HUDEP-2 (cell line): ENCODE results near the gene PNPLA5.

Experiments used
- DNase-seq, 76 experiments: peaks; one replicate each; lab custom pipeline; 2025; ENCODE audit not compliant: unreplicated experiment in 76 of 76; lab: John Stamatoyannopoulos, UW

The PNPLA5 gene

DNA sequence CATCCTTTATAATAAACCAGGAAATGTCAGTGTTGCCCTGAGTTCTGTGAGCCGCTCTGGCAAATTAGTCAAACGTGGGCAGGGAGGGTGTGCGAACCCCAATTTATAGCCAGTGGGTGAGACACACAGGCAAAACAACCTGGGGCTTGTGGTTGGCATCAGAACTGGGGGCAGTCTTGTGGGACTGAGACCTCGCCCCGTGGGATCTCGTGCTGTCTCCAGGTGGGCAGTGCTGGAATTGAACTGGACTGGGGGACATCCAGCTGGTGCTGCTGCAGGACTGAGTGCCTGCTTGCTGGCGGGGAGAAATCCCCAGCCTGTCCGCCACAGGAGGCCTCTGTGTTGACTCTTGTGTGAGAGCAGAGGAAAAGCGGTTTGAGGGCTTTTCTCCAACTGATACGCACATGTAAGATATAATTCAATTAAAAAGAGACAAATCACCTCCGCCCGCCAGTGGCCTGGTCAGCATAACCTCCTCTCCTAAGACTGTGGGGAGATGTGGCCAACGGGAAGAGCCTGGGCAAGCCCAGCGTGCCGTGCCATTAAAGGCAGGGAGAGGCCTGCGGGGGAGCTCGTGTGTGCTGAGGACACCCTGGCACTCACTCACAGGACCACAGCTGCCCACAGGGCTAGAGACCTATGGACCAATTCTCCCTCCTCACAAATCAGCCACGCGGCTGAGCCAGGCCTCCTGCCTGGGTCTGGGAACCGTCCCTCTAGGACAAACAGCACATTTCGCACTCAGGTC lies 47.9 kb downstream of the PNPLA5 start:
- no peak for DNase-seq

GRCh38 chr22:43841742-43842141 lies 50.1 kb downstream of the PNPLA5 start:
- DNase-seq, result no peak

- no peak for DNase-seq
Observed at GRCh38 chr22:43840851-43841250, 51.0 kb downstream of the PNPLA5 start.

DNA sequence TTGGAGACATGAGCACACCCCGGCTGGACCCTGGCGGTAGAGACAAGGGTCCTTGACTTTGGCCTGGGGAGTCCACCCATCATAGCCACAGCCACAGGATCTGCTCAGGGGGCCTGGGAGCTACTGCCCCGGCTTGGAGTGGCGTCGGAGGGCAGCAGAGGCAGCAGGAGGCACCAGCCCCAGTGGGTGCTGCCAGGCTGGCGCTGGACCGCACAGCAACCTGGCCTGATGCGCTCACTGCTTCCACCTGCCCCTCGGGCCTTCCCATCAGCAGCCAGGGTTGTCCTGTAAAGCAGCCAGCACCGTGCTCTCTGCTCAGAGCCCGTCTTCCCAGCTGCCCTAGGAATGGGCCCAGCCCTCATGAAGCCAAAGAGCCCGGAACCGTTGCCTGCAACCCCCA lies 51.4 kb downstream of the PNPLA5 start:
- no peak for DNase-seq

GRCh38 chr22:43839781-43840180 lies 52.0 kb downstream of the PNPLA5 start:
- DNase-seq, result no peak

- no peak for DNase-seq
Observed at GRCh38 chr22:43838571-43839307, 53.1 kb downstream of the PNPLA5 start.

DNA sequence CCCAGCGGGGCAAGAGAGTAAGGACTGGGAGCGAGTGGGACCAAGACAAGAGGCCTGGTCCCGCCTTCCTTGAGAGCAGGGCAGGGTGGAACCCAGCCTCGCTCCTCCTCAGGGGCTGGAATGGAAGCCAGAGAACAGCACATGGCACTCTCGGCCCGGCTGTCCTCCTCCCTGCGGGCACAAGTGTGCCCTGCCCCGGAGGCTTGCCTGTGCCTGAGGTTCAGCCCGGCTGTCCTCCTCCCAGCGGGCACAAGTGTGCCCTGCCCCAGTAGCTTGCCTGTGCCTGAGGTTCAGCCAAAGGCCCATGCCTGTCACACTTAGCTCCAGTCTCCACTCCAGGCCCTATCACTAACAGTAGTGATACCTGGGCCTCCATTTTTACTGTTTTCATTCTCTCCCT lies 53.7 kb downstream of the PNPLA5 start:
- DNase-seq, result no peak

DNA sequence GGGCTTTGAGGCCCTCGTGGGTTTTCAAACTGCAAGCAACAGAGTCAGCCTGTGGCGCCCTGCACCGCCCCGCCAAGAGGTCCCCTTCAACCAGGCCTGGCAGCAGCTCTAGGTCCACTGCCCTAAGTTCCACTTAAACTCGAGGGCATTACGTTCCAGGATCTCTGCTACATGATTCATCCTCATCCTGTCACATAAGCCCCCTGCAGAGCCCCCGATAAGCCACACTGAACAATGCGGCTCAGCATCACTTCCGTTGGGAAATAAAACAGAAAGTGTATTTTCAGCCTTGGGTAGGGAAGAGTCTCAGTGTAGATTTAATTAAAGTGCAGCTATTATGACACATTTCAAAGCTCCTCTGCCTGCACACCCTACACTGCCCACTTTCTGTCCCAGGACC lies 54.1 kb downstream of the PNPLA5 start:
- DNase-seq, result no peak

DNA sequence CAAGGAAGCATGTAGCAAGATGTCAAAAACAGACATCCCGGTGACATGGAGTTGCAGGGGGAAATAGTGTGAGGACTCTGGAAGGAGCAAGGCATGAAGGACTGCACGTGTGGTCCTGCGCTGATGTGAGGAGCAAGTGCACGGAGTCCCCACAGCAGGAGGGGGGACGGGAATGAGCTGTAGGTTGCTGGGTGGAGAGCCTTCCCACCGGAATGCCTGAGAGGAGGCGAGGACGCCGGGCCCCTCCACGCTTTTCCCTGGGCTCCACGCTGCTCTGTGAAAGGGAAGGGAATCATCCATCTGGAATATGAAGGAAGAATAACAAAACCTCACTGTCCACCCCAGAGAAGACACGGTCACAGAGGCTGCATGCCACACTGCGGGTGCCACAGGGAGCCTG lies 56.1 kb downstream of the PNPLA5 start:
- no peak for DNase-seq

DNA sequence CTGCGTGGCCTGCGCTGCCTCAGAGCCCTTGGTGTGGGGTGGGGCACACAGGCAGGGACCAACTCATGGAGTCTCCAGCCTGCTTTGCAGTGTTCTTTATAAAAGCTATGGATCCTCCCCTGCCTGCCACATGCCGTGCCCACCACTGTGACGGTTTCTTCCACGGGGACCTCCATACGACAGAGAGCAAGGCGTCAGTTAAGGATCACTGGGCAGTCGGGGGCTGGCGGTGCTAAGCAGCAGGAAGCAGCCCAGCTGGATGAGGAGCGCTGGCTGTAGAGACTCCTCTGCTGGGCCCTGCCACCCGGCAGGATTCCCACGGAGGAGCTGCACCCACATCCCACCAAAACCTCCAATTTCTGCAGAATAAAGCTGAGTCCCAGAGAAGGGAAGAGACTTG lies 56.6 kb downstream of the PNPLA5 start:
- DNase-seq, result no peak

DNA sequence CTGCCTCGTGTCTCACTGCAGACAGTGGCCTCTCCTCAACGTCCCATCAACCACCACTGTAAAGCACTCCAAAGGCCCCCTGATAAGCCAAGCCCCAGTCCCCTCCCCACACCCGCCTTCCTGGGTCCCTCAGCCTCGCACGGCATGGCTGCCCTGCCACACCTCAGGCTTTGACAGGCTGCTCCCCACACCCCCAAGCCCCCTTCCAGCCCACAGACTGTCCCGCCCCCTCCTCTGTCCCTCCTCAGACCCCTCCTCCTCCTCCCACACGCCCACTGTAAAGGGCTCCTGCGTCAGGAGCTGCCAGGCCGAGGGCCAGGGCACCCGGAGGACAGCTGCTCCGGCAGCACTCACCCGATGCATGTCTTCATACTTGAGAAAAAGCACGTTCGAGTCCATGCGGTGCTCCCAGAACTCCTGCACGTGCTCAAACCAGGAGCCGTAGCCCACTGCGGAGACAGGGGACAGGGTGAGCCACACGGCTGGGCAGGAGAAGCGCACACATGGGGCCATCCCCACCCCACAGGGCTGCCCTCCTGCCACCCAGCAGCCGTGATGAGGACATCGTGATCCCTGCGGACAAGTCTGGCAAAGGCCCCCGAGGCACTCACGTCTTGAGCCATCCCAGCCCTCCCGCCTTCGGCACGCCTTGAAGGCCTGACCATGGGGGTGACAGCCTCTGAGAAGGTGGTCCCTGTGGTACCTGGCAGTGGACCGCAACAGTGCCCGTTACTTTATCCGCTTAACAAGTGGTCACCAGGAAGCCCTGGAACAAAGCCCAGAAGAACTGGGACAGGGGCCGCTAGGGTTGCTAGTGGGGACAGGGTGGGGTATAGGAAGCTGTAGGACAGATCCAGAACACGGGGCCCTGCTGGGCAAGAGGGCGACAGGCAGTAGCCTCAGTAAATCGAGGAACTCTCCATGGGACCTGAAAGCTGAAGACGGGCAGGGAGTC lies 58.2 kb downstream of the PNPLA5 start:
- DNase-seq, result no peak

- DNase-seq, result no peak
Observed at GRCh38 chr22:43832393-43833265, 59.2 kb downstream of the PNPLA5 start.

DNA sequence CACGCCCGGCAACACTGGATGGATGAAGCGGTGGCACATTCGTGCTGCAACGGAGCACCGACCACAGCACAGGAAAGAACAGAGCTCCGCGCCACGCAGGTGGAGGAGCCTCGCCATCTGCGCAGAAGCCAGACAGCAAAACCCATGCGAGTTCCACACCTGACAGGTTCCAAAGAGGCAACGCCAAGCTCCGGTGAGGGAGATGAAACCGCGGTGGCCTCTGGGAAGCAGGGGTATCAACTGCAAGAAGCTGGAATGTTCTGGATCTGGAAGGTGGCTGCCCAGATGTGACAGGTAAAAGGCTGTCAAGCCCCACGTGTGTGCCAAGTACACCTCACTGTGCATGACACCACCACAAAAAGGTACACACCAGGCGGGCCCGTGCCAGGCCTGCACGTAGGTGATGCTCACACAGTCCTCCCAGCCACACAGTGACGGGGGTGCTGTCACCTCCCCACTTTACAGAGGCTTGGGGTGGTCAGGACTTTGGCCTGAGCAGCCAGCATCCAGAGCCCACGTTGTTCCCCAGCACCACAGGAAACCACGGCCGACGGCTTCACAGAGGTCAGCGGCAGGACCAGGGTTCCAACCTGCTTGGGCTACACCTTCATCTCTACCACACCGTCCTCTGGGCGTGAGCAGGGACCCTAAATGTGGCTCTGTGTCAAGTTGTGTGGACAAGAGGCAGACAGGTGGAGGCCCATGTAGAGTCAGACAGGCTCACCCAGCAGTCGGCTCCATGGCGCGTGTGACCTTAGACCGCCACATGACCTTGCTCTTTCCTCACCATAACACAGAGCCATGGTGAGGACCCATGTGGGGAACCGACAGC lies 60.0 kb downstream of the PNPLA5 start:
- no peak for DNase-seq

DNA sequence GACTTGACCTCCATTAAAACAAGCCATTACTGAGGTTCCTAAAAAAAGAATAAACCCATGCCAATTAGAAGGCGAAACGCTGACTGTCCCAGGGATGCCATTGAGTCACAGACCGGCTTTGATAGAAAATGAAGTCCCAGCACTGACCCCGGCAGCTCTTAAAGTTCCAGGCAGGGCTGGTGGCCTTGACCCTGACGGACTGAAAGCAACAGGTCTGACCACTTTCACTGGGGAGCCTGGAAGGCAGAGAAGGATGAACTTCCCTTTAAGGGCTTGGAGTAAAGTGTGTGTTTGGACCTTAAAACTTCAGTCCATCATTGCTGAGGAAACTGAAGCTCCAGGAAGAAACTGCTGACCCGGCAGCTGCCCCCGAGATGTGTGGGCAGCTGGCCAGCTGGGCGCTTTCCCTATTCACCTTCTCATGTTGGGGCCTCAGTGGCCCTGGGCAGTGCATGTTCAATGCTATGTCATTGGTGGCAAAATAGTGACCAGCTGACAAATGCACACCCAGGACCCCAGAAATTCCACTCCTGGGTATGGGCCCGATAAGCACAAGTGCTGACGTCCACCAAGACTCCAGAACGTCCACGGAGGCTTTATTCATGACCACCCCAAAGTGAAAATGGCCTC lies 60.8 kb downstream of the PNPLA5 start:
- DNase-seq, result no peak

DNA sequence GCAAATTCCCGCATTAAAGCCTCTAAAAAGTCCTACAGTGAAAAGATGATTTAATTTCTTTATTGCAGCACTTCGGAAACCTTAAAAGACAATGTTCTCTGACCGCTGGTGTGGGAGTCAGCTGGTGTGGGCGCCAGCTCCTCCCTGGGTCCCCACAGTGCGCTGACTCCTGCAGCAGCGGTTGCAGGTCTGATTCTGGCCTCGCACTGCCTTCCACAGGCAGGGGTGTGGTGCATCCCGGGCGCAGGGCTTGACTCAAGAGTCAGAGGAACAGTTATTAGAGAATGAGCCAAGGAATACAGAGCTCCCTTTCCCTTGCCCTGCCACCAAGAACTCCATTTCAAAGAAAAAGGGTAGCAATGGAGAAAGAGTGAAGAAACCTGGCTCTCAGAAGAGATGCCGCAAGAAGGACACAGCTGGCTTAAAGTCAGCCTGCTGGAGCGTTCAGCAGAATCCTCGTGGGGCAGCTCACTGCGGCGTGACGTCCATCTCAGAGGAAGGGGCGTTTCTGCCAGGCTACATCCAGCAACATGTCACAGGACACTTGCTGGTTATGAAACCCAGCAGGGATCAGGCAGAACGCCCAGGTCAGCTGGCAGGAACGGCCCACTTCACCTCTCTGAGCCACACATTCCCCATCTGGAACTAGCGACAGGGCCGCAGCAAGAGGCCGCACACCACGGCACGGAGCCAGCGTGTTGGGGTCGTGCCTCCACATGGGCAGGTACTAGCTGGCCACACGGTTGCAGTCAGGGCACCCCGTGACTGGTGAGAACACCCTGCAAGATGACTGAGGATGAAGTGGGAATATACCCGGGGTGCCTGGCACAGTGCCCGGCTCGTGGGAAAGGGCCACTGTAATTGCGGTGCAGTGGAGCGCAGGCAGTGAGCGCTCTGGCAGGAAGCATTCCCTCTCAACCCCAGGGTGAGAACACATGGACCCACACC lies 61.6 kb downstream of the PNPLA5 start:
- DNase-seq, result no peak
